Parathyroid adenoma (tissue), 2 donors: ENCODE data around the gene TYMP.

ENCODE experiments used
- H2AFZ ChIP-seq: fragments of 300-600 bp; sonication (generic); one replicate; pipeline ENCODE4 v1.7.0; 2017; ENCODE audit warnings: antibody characterized with exemption, mild to moderate bottlenecking
- H3K27ac ChIP-seq: fragments of 300-600 bp; sonication (generic); one replicate; pipeline ENCODE4 v1.7.0; 2017
- H3K27me3 ChIP-seq: fragments of 300-600 bp; sonication (generic); one replicate; pipeline ENCODE4 v1.7.0; 2017; ENCODE audit warnings: low read length; ENCODE audit not compliant: control insufficient read depth, insufficient read depth
- H3K36me3 ChIP-seq: fragments of 300-600 bp; sonication (generic); one replicate; pipeline ENCODE4 v1.7.0; 2017; ENCODE audit warnings: low read length; ENCODE audit not compliant: control insufficient read depth, insufficient read depth
- H3K4me1 ChIP-seq: fragments of 300-600 bp; sonication (generic); one replicate; pipeline ENCODE4 v1.7.0; 2017; ENCODE audit warnings: control low read depth
- H3K4me2 ChIP-seq: fragments of 300-600 bp; sonication (generic); one replicate; pipeline ENCODE4 v1.7.0; 2017; ENCODE audit warnings: low read length
- H3K4me3 ChIP-seq: fragments of 300-600 bp; sonication (generic); one replicate; pipeline ENCODE4 v1.7.0; 2017; ENCODE audit warnings: low read depth, low read length
- H3K79me2 ChIP-seq: fragments of 300-600 bp; sonication (generic); one replicate; pipeline ENCODE4 v1.7.0; 2017; ENCODE audit warnings: control low read depth
- H3K9ac ChIP-seq: fragments of 300-600 bp; sonication (generic); one replicate; pipeline ENCODE4 v1.7.0; 2017; ENCODE audit warnings: mild to moderate bottlenecking
- H3K9me3 ChIP-seq: fragments of 300-600 bp; sonication (generic); one replicate; pipeline ENCODE4 v1.7.0; 2017; ENCODE audit warnings: low read length; ENCODE audit not compliant: control insufficient read depth
- TF ChIP-seq, protein P1 (sequence below): fragments of 300-600 bp; sonication (generic); IDR thresholded peaks from one replicate; pipeline ENCODE4 v1.7.0; 2017; ENCODE audit warnings: antibody characterized with exemption, mild to moderate bottlenecking
- donor health status: primary hyperparathyroidism.

The TYMP gene

DNA sequence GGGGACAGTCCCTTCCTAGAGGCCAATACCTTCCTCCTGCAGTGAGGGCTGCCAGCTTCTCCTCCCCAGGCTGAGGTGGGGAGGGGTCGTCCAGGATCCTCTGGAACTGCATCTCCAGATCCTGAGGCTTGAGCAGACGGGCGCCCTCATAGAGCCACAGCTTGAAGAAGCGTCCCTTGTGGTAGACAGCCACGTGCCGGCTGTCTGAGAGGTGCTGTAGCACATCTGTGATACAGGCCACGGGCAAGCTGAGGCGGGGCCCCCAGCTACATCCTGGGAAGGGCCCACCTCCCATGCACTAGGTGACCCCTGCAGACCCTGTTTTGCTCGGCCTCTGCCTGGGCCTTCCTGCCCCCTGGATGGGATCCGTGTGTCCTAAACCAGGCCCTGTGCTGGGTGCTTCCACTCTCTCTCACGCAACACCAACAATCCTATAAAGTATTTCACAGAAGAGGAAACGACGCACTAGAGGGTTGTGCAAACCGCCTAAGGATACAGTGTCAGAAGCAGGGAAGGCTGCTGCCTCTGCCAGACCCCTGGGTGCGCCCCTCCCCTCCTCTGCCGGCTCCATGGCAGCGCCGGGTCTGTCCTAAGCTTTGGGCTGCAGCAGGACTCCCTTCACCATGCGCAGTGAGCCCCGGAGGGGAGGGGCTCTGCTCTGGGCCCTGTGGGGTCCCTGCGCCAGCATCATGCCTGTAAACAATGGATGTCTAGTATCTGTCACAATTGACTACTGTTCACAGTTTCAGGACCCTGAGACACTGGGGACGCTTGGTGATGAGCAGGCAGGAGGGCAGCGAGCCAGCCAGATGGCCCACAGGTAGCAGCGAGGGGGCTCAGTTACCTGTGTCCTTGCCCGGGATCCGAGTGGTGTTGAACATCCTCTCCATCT is 43.9 kb upstream of the TYMP start:
- no peak overlapping the region for H3K4me2 ChIP-seq
- H3K9me3 ChIP-seq, result no peaks in the 10 kb centered on the region
- H3K4me3 ChIP-seq, result no peak overlapping the region
- no peaks in the 10 kb centered on the region for H3K36me3 ChIP-seq
- no peak overlapping the region for H3K9ac ChIP-seq
- no peak overlapping the region for H3K27ac ChIP-seq
- no peaks in the 10 kb centered on the region for H3K27me3 ChIP-seq
- H3K79me2 ChIP-seq, result no peaks in the 10 kb centered on the region
- H3K4me1 ChIP-seq, result peaks cover 12% of the 10 kb centered on the region
- TF ChIP-seq, protein P1, sequence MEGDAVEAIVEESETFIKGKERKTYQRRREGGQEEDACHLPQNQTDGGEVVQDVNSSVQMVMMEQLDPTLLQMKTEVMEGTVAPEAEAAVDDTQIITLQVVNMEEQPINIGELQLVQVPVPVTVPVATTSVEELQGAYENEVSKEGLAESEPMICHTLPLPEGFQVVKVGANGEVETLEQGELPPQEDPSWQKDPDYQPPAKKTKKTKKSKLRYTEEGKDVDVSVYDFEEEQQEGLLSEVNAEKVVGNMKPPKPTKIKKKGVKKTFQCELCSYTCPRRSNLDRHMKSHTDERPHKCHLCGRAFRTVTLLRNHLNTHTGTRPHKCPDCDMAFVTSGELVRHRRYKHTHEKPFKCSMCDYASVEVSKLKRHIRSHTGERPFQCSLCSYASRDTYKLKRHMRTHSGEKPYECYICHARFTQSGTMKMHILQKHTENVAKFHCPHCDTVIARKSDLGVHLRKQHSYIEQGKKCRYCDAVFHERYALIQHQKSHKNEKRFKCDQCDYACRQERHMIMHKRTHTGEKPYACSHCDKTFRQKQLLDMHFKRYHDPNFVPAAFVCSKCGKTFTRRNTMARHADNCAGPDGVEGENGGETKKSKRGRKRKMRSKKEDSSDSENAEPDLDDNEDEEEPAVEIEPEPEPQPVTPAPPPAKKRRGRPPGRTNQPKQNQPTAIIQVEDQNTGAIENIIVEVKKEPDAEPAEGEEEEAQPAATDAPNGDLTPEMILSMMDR, result no peak
- H2AFZ ChIP-seq, result no peak overlapping the region

DNA sequence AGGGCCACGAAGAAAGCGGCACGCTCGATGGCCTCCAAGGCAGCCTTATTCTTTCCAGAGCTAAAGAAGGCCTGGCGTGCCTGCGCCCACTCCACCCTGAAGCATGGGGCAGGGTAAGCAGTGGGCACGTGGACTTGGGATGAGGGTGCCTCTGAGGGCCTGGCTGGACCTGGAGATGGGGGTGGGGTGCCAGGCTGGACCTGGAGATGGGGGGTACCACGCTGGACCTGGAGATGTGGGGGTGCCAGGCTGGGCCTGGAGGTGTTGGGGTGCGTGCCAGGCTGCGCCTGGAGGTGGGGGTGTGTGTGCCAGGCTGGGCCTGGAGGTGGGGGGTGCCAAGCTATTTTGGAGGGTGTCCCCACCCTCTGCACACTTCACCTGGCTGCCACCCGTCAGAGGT is 43.2 kb upstream of the TYMP start:
- Histone ChIP-seq H3K27me3 (no peaks in the 10 kb centered on the region), H3K79me2 (no peaks in the 10 kb centered on the region), H3K4me2 (no peak overlapping the region), H3K27ac (no peak overlapping the region), H3K36me3 (no peaks in the 10 kb centered on the region), H3K4me1 (peaks cover 12% of the 10 kb centered on the region), H3K4me3 (no peak overlapping the region), H3K9ac (no peak overlapping the region), H3K9me3 (no peaks in the 10 kb centered on the region), H2AFZ (no peak overlapping the region)
- TF ChIP-seq, protein P1, result no peak

DNA sequence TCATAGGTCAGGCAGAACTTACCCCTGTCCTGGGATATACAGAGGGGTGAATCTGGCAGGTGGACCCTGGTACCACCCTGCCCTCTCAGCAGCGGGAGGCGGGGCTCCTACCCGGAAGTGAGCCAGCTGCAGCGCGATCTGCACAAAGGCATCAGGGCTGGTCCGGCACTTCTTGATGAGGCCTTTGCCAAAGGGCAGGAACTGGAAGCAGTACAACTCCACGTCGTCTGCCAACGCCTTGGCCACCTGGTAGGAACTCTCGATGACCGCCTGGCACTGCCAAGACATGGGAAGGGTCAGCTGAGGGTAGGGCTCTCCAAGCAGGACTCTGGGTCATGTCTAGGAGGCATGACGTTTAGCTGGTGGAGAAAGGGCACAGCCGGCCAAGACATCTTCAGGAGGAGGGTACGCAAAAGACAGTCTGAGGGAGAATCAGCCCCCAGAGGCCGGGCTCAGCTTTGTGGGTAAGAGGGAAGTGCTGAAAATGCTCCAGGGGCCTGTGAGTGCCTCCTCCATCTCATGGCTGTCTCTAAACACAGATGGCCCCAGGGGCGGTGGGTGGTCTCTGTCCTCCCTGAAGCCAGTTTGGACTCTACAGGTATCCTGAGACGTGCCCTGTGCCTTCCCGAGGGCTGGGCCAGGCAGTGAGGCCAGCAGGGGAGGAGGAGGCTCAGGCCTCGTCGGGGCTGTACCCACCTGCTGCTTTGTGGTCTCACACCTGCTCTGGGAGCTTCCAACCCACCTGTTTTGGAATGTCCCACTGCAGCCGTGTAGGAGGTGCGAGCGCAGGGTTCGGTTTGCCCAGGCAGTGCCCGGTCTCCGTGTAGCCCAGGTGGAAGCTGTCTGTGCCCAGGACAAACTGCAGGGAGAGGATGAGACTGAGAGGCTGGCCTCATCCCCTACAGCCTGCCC is 41.7 kb upstream of the TYMP start:
- no peak overlapping the region for H3K27ac ChIP-seq
- no peaks in the 10 kb centered on the region for H3K79me2 ChIP-seq
- no peaks in the 10 kb centered on the region for H3K27me3 ChIP-seq
- H3K4me3 ChIP-seq, result no peak overlapping the region
- H3K36me3 ChIP-seq, result no peaks in the 10 kb centered on the region
- peaks cover 12% of the 10 kb centered on the region for H3K4me1 ChIP-seq
- H3K9ac ChIP-seq, result no peak overlapping the region
- no peak overlapping the region for H3K4me2 ChIP-seq
- no peaks in the 10 kb centered on the region for H3K9me3 ChIP-seq
- H2AFZ ChIP-seq, result no peak overlapping the region
- TF ChIP-seq, protein P1, result no peak

DNA sequence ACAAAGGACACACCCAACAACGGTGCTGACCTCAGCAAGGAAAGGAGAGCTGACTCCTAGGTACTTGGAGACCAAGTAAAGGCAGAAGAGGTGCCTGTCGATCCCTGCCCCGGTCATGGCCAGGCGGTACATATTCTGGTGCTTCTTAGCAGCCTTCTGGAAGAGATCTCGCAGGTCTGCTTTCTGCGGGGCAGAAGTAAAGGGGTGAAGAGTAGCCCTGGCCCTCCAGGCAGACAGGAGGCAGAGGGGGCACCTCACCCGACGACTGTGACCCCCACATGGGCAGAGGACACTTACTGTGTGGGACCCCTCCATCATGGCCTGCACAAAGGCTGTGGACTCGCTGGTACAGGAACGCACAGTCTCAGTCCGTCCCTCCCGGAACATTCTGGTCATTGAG is 41.0 kb upstream of the TYMP start:
- no peaks in the 10 kb centered on the region for H3K9me3 ChIP-seq
- H3K9ac ChIP-seq, result no peak overlapping the region
- H3K4me3 ChIP-seq, result no peak overlapping the region
- peaks cover 12% of the 10 kb centered on the region for H3K4me1 ChIP-seq
- H3K36me3 ChIP-seq, result no peaks in the 10 kb centered on the region
- no peak overlapping the region for H2AFZ ChIP-seq
- H3K27me3 ChIP-seq, result no peaks in the 10 kb centered on the region
- H3K27ac ChIP-seq, result no peak overlapping the region
- no peaks in the 10 kb centered on the region for H3K79me2 ChIP-seq
- TF ChIP-seq, protein P1, result no peak
- no peak overlapping the region for H3K4me2 ChIP-seq
